Measurements from ENCODE around the gene TBC1D16. TPM values are rescaled to one million over a fixed set of nuclear protein-coding genes. Genes with fewer than 3 reads are reported as not detected.

The TBC1D16 gene
- total and polyA plus RNA-seq, 2 donors from 2014 or later = 9.1 to 68.0 TPM

DNA sequence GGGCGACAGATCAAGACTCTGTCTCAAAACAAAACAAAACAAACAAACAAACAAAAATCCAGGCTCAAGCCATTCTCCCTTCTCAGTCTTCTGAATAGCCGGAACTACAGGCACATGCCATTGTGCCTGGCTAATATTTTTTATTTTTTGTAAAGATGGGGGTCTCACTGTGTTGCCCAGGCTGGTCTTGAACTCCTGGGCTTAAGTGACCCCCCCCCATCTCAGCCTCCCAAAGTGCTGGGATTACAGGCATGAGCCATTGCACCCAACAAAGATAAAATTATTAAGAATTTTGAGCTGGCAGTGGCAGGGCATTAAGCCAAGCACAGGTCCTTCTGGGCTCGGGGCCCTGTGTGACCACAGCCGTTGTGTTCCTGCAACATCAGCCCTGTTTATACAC lies 126.6 kb downstream of the TBC1D16 start:
- H3K36me3 ChIP-seq (ENCODE audit: control insufficient read depth in 2 of 3, insufficient read depth in 3 of 3, low read length in 3 of 3) = no peaks in the 10 kb centered on the region
- no peak for FAIRE-seq
- H3K4me3 ChIP-seq (ENCODE audit: low read length in 3 of 3) = no peak overlapping the region
- no peaks in the 10 kb centered on the region for H3K4me1 ChIP-seq (ENCODE audit: control insufficient read depth in 2 of 3, insufficient read depth in 2 of 3, low read depth in 1 of 3, low read length in 3 of 3)
- no peaks in the 10 kb centered on the region for H3K27me3 ChIP-seq (ENCODE audit: control insufficient read depth, insufficient read depth, low read length)
- no peaks in the 10 kb centered on the region for H3K9me3 ChIP-seq (ENCODE audit: control insufficient read depth in 2 of 3, insufficient read depth in 1 of 3, low read length in 3 of 3)
- no peak overlapping the region for H3K27ac ChIP-seq (ENCODE audit: low read depth in 2 of 2, low read length in 2 of 2)
- no peak for DNase-seq
- TF ChIP-seq CTCF (IDR thresholded peaks at IDR 0.05; ENCODE audit: borderline replicate concordance, extremely low read depth, insufficient read depth) = no peak
- intact Hi-C loops (cut with DNase I) = no loop called here
- H3K9ac ChIP-seq (ENCODE audit: low read length in 3 of 3) = no peak overlapping the region

DNA sequence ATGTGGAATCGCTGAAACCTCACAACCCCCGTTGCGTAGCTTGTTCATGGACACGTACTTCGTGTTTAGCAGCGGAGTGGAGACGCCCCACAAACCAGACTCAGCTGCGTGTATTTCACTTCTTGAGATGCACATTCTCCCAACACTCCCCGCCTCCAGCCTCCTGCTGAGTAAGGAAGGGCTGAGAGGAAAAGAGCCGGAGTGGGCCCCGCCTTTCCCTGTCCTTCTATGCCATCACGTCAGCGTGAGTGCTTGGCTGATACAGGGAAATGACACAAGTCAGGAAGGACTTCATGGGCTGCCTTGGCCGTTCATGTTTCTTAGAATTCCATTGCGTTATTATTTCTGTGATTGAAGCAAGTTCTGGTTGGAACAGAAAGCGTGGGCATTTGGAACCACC lies 127.8 kb downstream of the TBC1D16 start:
- Histone ChIP-seq H3K9me3 (ENCODE audit: control insufficient read depth in 2 of 3, insufficient read depth in 1 of 3, low read length in 3 of 3) (no peaks in the 10 kb centered on the region), H3K9ac (ENCODE audit: low read length in 3 of 3) (no peak overlapping the region), H3K4me3 (ENCODE audit: low read length in 3 of 3) (no peak overlapping the region), H3K36me3 (ENCODE audit: control insufficient read depth in 2 of 3, insufficient read depth in 3 of 3, low read length in 3 of 3) (no peaks in the 10 kb centered on the region), H3K27ac (ENCODE audit: low read depth in 2 of 2, low read length in 2 of 2) (no peak overlapping the region), H3K4me1 (ENCODE audit: control insufficient read depth in 2 of 3, insufficient read depth in 2 of 3, low read depth in 1 of 3, low read length in 3 of 3) (no peaks in the 10 kb centered on the region), H3K27me3 (ENCODE audit: control insufficient read depth, insufficient read depth, low read length) (no peaks in the 10 kb centered on the region)
- intact Hi-C loops (cut with DNase I) = no loop called here
- FAIRE-seq (no peak), DNase-seq (no peak)
- TF ChIP-seq CTCF (IDR thresholded peaks at IDR 0.05; ENCODE audit: borderline replicate concordance, extremely low read depth, insufficient read depth) = no peak

DNA sequence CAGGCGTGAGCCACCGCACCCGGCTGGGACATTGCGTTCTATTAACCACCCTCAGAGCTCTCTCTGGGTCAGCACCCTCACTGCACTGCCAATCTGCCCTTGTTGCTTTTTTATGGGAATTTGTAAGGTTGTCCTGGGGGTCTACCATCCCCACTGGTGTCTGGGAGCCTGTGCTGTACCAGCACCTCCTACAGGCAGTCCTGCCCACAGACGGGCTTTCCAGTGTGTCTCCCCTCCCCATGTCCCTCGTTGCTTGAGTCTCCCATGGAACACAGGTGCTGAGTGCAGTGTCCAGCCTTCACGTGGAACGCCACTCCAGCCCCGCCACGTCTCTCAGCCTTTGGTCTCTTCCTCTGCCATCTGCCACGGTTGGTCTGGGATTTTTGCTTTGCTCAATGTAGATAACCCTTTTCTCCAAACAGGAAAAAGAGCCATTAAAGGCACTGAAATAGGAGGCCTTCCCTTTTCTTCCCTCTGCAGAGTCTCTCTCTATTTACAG lies 128.4 kb downstream of the TBC1D16 start:
- TF ChIP-seq CTCF (IDR thresholded peaks at IDR 0.05; ENCODE audit: borderline replicate concordance, extremely low read depth, insufficient read depth) = no peak
- H3K27me3 ChIP-seq (ENCODE audit: control insufficient read depth, insufficient read depth, low read length) = no peaks in the 10 kb centered on the region
- H3K4me3 ChIP-seq (ENCODE audit: low read length in 3 of 3) = no peak overlapping the region
- intact Hi-C loops (cut with DNase I) = no loop called here
- H3K9me3 ChIP-seq (ENCODE audit: control insufficient read depth in 2 of 3, insufficient read depth in 1 of 3, low read length in 3 of 3) = no peaks in the 10 kb centered on the region
- FAIRE-seq (no peak), DNase-seq (no peak)
- H3K4me1 ChIP-seq (ENCODE audit: control insufficient read depth in 2 of 3, insufficient read depth in 2 of 3, low read depth in 1 of 3, low read length in 3 of 3) = no peaks in the 10 kb centered on the region
- H3K27ac ChIP-seq (ENCODE audit: low read depth in 2 of 2, low read length in 2 of 2) = no peak overlapping the region
- no peak overlapping the region for H3K9ac ChIP-seq (ENCODE audit: low read length in 3 of 3)
- no peaks in the 10 kb centered on the region for H3K36me3 ChIP-seq (ENCODE audit: control insufficient read depth in 2 of 3, insufficient read depth in 3 of 3, low read length in 3 of 3)

DNA sequence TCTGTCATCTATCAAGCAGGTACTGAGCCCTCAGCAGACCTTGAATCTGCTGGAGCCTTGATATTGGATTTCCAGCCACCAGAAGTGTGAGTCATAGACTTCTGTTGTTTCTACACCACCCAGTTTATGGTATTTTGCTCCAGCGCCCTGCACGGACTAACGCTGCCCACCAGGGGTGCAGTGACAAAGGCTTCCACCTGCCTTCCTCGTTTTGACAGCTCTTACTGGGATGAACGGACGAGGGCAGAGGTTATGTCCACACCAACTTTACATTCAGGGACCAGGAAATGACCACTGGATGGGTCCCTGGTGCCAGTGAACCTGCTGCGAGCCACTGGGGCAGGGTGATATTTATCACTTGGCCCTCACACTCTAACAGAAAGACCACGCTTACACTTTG lies 129.8 kb downstream of the TBC1D16 start:
- FAIRE-seq (no peak), DNase-seq (no peak)
- Histone ChIP-seq H3K27me3 (ENCODE audit: control insufficient read depth, insufficient read depth, low read length) (no peaks in the 10 kb centered on the region), H3K9ac (ENCODE audit: low read length in 3 of 3) (no peak overlapping the region), H3K4me3 (ENCODE audit: low read length in 3 of 3) (no peak overlapping the region), H3K9me3 (ENCODE audit: control insufficient read depth in 2 of 3, insufficient read depth in 1 of 3, low read length in 3 of 3) (no peaks in the 10 kb centered on the region), H3K36me3 (ENCODE audit: control insufficient read depth in 2 of 3, insufficient read depth in 3 of 3, low read length in 3 of 3) (no peaks in the 10 kb centered on the region), H3K27ac (ENCODE audit: low read depth in 2 of 2, low read length in 2 of 2) (no peak overlapping the region), H3K4me1 (ENCODE audit: control insufficient read depth in 2 of 3, insufficient read depth in 2 of 3, low read depth in 1 of 3, low read length in 3 of 3) (no peaks in the 10 kb centered on the region)
- intact Hi-C loops (cut with DNase I) = no loop called here
- TF ChIP-seq CTCF (IDR thresholded peaks at IDR 0.05; ENCODE audit: borderline replicate concordance, extremely low read depth, insufficient read depth) = no peak
